GM08714 (cell line): ENCODE data around the gene RWDD3.

ENCODE experiments used
- H3K4me3 ChIP-seq: fragments of 200-500 bp; sonication (Bioruptor generic); 2 replicates; pipeline ENCODE4 v1.5.1; 2014; ENCODE audit warnings: mild to moderate bottlenecking, low read length, inconsistent platforms
- ZNF274 ChIP-seq: IDR thresholded peaks from 2 replicates; pipeline ENCODE4 v1.6.1; 2012; ENCODE audit warnings: mild to moderate bottlenecking, low read depth, low read length

The RWDD3 gene

DNA sequence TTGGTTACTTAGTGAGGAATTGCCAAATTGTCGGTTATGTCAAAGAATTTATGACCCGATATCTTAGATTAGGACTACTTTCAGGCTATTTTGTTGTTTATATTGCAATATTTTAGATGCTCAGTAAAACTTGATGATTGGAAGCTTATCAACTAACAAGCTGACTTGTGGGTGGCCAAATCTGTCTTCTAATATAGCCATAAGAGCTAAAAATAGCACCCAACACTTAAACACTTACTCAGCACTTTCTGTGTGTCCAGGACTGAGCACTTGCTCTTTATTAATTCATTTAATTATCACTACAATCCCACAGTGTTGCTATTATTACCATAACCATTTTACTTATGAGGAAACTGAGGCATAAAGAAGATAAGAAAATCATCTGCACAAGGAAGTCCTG lies 50.4 kb downstream of the RWDD3 start:
- TF ChIP-seq ZNF274 = no peak
- no peak overlapping the region for H3K4me3 ChIP-seq

DNA sequence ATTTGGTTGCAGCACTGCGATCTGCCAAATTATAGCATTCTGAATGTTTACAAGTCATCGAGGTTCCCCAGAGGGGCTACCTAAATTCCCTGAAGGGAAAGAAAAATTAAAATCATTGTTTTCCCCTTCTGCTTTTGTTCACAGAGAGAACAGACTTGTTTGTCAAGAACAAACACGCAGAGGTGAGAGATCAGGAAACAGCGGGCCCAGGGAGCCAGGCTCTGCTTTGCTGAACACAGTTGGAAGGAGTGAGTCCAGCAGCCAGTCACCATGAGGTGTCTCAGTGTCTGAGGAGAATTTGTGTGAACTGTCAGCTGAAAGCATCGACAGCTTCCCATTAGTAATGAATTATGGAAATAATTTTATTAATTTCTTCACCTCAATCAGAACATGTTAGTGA lies 52.5 kb downstream of the RWDD3 start:
- no peak overlapping the region for H3K4me3 ChIP-seq
- no peak for TF ChIP-seq ZNF274

DNA sequence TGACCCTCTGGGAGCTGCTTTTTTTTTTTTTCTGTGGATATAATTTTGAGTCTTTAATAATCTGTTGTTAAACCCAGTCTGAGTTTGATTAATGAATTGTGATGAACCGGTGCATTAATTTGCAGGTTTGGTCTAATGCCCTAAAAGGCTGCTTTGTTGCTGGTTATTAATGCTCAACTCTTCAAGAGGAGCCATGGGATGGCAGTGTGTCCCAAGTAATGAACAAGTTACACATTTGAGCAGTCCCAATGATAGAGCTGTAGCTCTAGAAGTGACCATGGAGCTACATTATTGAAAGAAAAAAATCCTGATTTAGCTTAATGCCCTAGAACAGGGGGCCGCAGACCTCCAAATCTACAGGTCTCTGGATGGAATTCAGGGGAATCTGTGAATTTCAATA lies 53.1 kb downstream of the RWDD3 start:
- TF ChIP-seq ZNF274 = no peak
- H3K4me3 ChIP-seq = no peak overlapping the region

DNA sequence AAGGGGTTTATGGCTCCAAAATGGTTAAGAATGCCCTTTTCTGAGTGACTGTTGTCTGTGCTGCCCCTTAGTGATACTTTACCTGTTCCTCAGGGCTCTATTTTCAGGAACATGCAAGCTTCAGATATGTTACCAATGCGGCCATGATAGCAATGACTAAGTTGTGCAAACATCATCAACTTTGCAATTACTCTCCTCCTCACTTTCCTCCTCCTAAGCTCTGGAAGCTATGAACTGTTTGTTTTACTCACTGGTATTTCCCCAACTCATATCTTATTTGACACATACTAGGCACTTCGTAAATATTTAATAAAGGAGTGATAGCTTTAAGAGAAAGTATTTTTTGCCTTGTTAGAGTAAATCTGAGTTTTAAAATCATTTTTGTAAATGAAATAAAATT lies 53.8 kb downstream of the RWDD3 start:
- no peak for TF ChIP-seq ZNF274
- no peak overlapping the region for H3K4me3 ChIP-seq
